K562 (cell line): ENCODE measurements around the gene HNRNPF. TPM values are rescaled to one million over a fixed set of nuclear protein-coding genes. Genes with fewer than 3 reads are reported as not detected.

Experiments
- ARNT ChIP-seq, 2 experiments: fragments of 450-650 bp; IDR thresholded peaks; 2 replicates each; pipeline ENCODE4 v1.6.1; 2016; ENCODE audit warnings: mild to moderate bottlenecking in 1 of 2
- COPS2 ChIP-seq: fragments of 450-650 bp; conservative IDR thresholded peaks from 2 replicates; pipeline ENCODE4 v1.6.1; 2016; ENCODE audit warnings: mild to moderate bottlenecking, moderate library complexity
- CSDE1 ChIP-seq, 2 experiments: fragments of 450-650 bp; IDR thresholded peaks; 2 replicates each; pipeline ENCODE4 v1.6.1; 2016; ENCODE audit warnings: mild to moderate bottlenecking in 1 of 2
- ELF2 ChIP-seq: fragments of 250-450 bp; sonication (Bioruptor Pico); IDR thresholded peaks from 2 replicates; pipeline ENCODE4 v1.5.0; 2021; ENCODE audit warnings: mild to moderate bottlenecking
- NBN ChIP-seq: fragments of 450-650 bp; IDR thresholded peaks from 2 replicates; pipeline ENCODE4 v1.6.1; 2016; ENCODE audit warnings: low read depth, mild to moderate bottlenecking
- NFIX ChIP-seq: fragments of 250-450 bp; sonication (Bioruptor Pico); IDR thresholded peaks from 2 replicates; pipeline ENCODE4 v1.4.0; 2020; ENCODE audit warnings: low read depth, mild to moderate bottlenecking, moderate library complexity
- NR1H2 ChIP-seq: sonication (generic); formaldehyde crosslinking; IDR thresholded peaks from 2 replicates; pipeline ENCODE4 v1.4.0; 2020; ENCODE audit warnings: mild to moderate bottlenecking, missing genetic modification reagents
- NR2C1 ChIP-seq, 2 experiments: fragments of 450-650 bp; IDR thresholded peaks; 2 replicates each; pipeline ENCODE4 v1.6.1; 2017; ENCODE audit warnings: mild to moderate bottlenecking in 2 of 2, antibody characterized with exemption in 1 of 2, inconsistent platforms in 1 of 2, missing compliant biosample characterization in 1 of 2, missing genetic modification characterization in 1 of 2
- PCBP1 ChIP-seq: fragments of 200-400 bp; formaldehyde crosslinking; IDR thresholded peaks from 2 replicates; pipeline ENCODE4 v1.6.1; 2018; ENCODE audit warnings: mild to moderate bottlenecking, low read depth, low read length; ENCODE audit not compliant: poor library complexity, severe bottlenecking
- POLR2H ChIP-seq: IDR thresholded peaks from 2 replicates; pipeline ENCODE4 v1.6.1; 2016; ENCODE audit warnings: missing genetic modification characterization, low read depth, mild to moderate bottlenecking, control low read depth, missing compliant biosample characterization, moderate library complexity
- RNF2 ChIP-seq: sonication (generic); IDR thresholded peaks from 2 replicates; pipeline ENCODE4 v1.6.1; 2016
- SLC30A9 ChIP-seq: fragments of 250-450 bp; sonication (Bioruptor Pico); IDR thresholded peaks from 2 replicates; pipeline ENCODE4 v1.8.0; 2022; ENCODE audit warnings: mild to moderate bottlenecking, moderate library complexity
- SMARCB1 ChIP-seq: IDR thresholded peaks from 2 replicates; pipeline ENCODE4 v1.6.1; 2011; ENCODE audit warnings: improper control_type of control experiment, low read depth; ENCODE audit not compliant: insufficient read length
- ZC3H8 ChIP-seq: fragments of 450-650 bp; IDR thresholded peaks from 2 replicates; pipeline ENCODE4 v1.6.1; 2017
- ZNF12 ChIP-seq: sonication (generic); formaldehyde crosslinking; IDR thresholded peaks from 2 replicates; pipeline ENCODE4 v1.4.0; 2020; ENCODE audit warnings: mild to moderate bottlenecking, missing genetic modification reagents
- polyA plus RNA-seq, 8 experiments: library from polyadenylated mRNA; depleted of rRNA in 4 of 8; stranded (reverse) in 5 of 8; unstranded in 3 of 8; fragments of >200 nt; fragmentation: Nextera tagmentation in 2 of 8; fragmentation: Illumina TruSeq in 1 of 8; extraction: Ambion mirVana in 2 of 8; extraction: Trizol in 1 of 8; gene quantifications; 2 replicates each; pipeline versions ENCODE4 v1.2.1 to v1.2.3, GENCODE V29; 2011 to 2014; ENCODE audit warnings: inconsistent platforms in 1 of 8, missing spikeins in 1 of 8
- total RNA-seq, 7 experiments: library from RNA; depleted of rRNA in 6 of 7; stranded (reverse); fragments of >200 nt in 6 of 7; fragmentation: Illumina TruSeq in 2 of 7; extraction: Trizol in 2 of 7; gene quantifications; 2 replicates each; pipeline versions ENCODE4 v1.2.1 to v1.2.3, GENCODE V29; 2011 to 2021; ENCODE audit warnings: low replicate concordance in 1 of 7
- TF ChIP-seq, protein P1 (sequence below), 3 experiments: IDR thresholded peaks in 2 of 3; conservative IDR thresholded peaks in 1 of 3; 2 replicates each; pipeline ENCODE4 v1.5.1; 2011 to 2012; ENCODE audit warnings: low read length in 3 of 3, mild to moderate bottlenecking in 3 of 3, control low read depth in 2 of 3, improper control_type of control experiment in 1 of 3, inconsistent platforms in 1 of 3, low read depth in 1 of 3, mixed read lengths in 1 of 3, moderate library complexity in 1 of 3; ENCODE audit not compliant: insufficient read depth in 2 of 3
- TF ChIP-seq, protein P2 (sequence below): fragments of 250-450 bp; sonication (Bioruptor Pico); IDR thresholded peaks from 2 replicates; pipeline ENCODE4 v1.8.0; 2021; ENCODE audit warnings: moderate library complexity, mild to moderate bottlenecking, inconsistent platforms
- TF ChIP-seq, protein P3 (sequence below): fragments of 450-650 bp; IDR thresholded peaks from 2 replicates; pipeline ENCODE4 v1.6.1; 2018; ENCODE audit warnings: mild to moderate bottlenecking, low read depth; ENCODE audit not compliant: partially characterized antibody
- TF ChIP-seq, protein P4 (sequence below), 3 experiments: fragments of 200-800 bp in 1 of 3; fragments of 250-450 bp in 1 of 3; fragments of 450-650 bp in 1 of 3; sonication (Bioruptor Pico) in 1 of 3; sonication (Bioruptor generic) in 1 of 3; formaldehyde crosslinking in 1 of 3; IDR thresholded peaks; 2 replicates each; pipeline versions ENCODE4 v1.6.1 to v1.8.0; 2016 to 2022; ENCODE audit warnings: mild to moderate bottlenecking in 2 of 3, missing genetic modification characterization in 2 of 3, missing compliant biosample characterization in 1 of 3, moderate library complexity in 1 of 3
- TF ChIP-seq, protein P5 (sequence below): sonication (generic); formaldehyde crosslinking; IDR thresholded peaks from 2 replicates; pipeline ENCODE4 v1.8.0; 2023; ENCODE audit warnings: mild to moderate bottlenecking, missing genetic modification reagents

Gene HNRNPF
- total and polyA plus RNA-seq, 9 of the 15 experiments (the other 6 are each of a cell fraction or from before 2014, with no cell fraction given), result 192 to 489 (median 416) TPM

DNA sequence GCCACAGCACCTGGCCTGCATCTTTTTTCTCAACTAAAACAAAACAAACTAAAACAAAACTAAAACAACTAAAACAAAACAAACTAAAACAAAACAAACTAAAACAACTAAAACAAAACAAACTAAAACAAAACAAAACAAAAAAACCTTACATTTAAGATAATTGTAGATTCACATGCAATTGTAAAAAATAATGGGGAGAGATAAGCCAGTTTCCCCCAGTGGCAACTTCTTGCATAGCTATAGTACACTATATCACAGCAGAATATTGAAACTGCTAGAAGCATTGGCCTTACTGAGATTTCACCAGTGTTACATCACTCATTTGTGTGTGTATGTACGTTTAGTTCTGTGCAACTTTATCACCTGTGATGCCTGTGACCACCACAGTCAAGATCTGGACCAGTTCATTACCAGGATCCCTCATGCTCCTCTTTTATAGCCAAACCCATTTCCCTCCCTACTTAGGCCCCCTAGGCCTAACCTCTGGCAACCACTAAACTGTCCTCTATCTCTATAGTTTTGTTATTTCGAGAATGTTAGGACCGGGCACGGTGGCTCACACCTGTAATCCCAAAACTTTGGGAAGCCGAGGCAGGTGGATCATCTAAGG, 28.3 kb downstream of the HNRNPF start (continued):
- TF ChIP-seq, protein P1, sequence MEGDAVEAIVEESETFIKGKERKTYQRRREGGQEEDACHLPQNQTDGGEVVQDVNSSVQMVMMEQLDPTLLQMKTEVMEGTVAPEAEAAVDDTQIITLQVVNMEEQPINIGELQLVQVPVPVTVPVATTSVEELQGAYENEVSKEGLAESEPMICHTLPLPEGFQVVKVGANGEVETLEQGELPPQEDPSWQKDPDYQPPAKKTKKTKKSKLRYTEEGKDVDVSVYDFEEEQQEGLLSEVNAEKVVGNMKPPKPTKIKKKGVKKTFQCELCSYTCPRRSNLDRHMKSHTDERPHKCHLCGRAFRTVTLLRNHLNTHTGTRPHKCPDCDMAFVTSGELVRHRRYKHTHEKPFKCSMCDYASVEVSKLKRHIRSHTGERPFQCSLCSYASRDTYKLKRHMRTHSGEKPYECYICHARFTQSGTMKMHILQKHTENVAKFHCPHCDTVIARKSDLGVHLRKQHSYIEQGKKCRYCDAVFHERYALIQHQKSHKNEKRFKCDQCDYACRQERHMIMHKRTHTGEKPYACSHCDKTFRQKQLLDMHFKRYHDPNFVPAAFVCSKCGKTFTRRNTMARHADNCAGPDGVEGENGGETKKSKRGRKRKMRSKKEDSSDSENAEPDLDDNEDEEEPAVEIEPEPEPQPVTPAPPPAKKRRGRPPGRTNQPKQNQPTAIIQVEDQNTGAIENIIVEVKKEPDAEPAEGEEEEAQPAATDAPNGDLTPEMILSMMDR (IDR thresholded peaks at IDR 0.05 in 2 of 3, conservative IDR thresholded peaks at IDR 0.05 in 1 of 3; ENCODE audit: insufficient read depth in 2 of 3, low read depth in 1 of 3, low read length in 3 of 3), result peak in 2 of 3 experiments; percentile 49 to 51; a peak in 3 of 6 replicates
- TF ChIP-seq PCBP1, result no peak
- peak; percentile 96 for TF ChIP-seq NBN
- no peak for TF ChIP-seq COPS2
- no peak for TF ChIP-seq NR2C1 (IDR thresholded peaks at IDR 0.05)
- 0 out of 2 replicates have a peak, but pooled peaks have one; percentile 38 for TF ChIP-seq NR2C1 (tag; IDR thresholded peaks at IDR 0.05)
- TF ChIP-seq ELF2, result peak; percentile 16; the same call in 1 of the 2 replicates
- TF ChIP-seq, protein P2, sequence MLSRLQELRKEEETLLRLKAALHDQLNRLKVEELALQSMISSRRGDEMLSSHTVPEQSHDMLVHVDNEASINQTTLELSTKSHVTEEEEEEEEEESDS, result no peak
- no peak for TF ChIP-seq ZC3H8
- no peak for TF ChIP-seq CSDE1 (IDR thresholded peaks at IDR 0.05)
- TF ChIP-seq, protein P3, sequence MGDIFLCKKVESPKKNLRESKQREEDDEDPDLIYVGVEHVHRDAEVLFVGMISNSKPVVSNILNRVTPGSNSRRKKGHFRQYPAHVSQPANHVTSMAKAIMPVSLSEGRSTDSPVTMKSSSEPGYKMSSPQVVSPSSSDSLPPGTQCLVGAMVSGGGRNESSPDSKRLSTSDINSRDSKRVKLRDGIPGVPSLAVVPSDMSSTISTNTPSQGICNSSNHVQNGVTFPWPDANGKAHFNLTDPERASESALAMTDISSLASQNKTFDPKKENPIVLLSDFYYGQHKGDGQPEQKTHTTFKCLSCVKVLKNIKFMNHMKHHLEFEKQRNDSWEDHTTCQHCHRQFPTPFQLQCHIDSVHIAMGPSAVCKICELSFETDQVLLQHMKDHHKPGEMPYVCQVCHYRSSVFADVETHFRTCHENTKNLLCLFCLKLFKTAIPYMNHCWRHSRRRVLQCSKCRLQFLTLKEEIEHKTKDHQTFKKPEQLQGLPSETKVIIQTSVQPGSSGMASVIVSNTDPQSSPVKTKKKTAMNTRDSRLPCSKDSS, result no peak
- TF ChIP-seq RNF2, result no peak
- TF ChIP-seq NFIX (CRISPR knock-in tag), result no peak
- no peak for TF ChIP-seq ZNF12 (CRISPR knock-in tag)
- no peak for TF ChIP-seq POLR2H (tag)
- no peak for TF ChIP-seq SLC30A9 (CRISPR knock-in tag)
- no peak for TF ChIP-seq SMARCB1
- TF ChIP-seq, protein P4, sequence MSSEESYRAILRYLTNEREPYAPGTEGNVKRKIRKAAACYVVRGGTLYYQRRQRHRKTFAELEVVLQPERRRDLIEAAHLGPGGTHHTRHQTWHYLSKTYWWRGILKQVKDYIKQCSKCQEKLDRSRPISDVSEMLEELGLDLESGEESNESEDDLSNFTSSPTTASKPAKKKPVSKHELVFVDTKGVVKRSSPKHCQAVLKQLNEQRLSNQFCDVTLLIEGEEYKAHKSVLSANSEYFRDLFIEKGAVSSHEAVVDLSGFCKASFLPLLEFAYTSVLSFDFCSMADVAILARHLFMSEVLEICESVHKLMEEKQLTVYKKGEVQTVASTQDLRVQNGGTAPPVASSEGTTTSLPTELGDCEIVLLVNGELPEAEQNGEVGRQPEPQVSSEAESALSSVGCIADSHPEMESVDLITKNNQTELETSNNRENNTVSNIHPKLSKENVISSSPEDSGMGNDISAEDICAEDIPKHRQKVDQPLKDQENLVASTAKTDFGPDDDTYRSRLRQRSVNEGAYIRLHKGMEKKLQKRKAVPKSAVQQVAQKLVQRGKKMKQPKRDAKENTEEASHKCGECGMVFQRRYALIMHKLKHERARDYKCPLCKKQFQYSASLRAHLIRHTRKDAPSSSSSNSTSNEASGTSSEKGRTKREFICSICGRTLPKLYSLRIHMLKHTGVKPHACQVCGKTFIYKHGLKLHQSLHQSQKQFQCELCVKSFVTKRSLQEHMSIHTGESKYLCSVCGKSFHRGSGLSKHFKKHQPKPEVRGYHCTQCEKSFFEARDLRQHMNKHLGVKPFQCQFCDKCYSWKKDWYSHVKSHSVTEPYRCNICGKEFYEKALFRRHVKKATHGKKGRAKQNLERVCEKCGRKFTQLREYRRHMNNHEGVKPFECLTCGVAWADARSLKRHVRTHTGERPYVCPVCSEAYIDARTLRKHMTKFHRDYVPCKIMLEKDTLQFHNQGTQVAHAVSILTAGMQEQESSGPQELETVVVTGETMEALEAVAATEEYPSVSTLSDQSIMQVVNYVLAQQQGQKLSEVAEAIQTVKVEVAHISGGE (CRISPR knock-in tag; IDR thresholded peaks at IDR 0.05), result no peak
- TF ChIP-seq, protein P5, sequence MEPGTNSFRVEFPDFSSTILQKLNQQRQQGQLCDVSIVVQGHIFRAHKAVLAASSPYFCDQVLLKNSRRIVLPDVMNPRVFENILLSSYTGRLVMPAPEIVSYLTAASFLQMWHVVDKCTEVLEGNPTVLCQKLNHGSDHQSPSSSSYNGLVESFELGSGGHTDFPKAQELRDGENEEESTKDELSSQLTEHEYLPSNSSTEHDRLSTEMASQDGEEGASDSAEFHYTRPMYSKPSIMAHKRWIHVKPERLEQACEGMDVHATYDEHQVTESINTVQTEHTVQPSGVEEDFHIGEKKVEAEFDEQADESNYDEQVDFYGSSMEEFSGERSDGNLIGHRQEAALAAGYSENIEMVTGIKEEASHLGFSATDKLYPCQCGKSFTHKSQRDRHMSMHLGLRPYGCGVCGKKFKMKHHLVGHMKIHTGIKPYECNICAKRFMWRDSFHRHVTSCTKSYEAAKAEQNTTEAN (CRISPR knock-in tag), result no peak
- peak in 1 of 2 experiments; percentile 57; a peak in 1 of 4 replicates for TF ChIP-seq ARNT (IDR thresholded peaks at IDR 0.05)
- no peak for TF ChIP-seq NR1H2 (CRISPR knock-in tag)
